ENCODE data around the gene DOCK11.

DOCK11 gene

GRCh38 chrX:118634336-118634735 is 138.7 kb downstream of the DOCK11 start:
- no peak for DNase-seq (ENCODE audit: low read depth)
- no peak overlapping the region for H3K4me3 ChIP-seq (ENCODE audit: low read length)
- no peak for TF ChIP-seq CTCF (IDR thresholded peaks at IDR 0.05; ENCODE audit: insufficient read depth, low read depth, low read length, missing control alignments)

GRCh38 chrX:118637997-118638396 is 142.4 kb downstream of the DOCK11 start:
- no peak overlapping the region for H3K4me3 ChIP-seq (ENCODE audit: low read length)
- peak; percentile 7 for DNase-seq (ENCODE audit: low read depth)
- TF ChIP-seq CTCF (IDR thresholded peaks at IDR 0.05; ENCODE audit: insufficient read depth, low read depth, low read length, missing control alignments), result peak; percentile 25

GRCh38 chrX:118644378-118644777 is 148.8 kb downstream of the DOCK11 start:
- peak; percentile 62 for DNase-seq (ENCODE audit: low read depth)
- TF ChIP-seq CTCF (IDR thresholded peaks at IDR 0.05; ENCODE audit: insufficient read depth, low read depth, low read length, missing control alignments), result peak; percentile 50
- no peak overlapping the region for H3K4me3 ChIP-seq (ENCODE audit: low read length)

- peak; percentile 58 for DNase-seq (ENCODE audit: low read depth)
- no peak overlapping the region for H3K4me3 ChIP-seq (ENCODE audit: low read length)
- TF ChIP-seq CTCF (IDR thresholded peaks at IDR 0.05; ENCODE audit: insufficient read depth, low read depth, low read length, missing control alignments), result no peak
These were observed 157.1 kb downstream of the DOCK11 start for GRCh38 chrX:118652717-118653116.

GRCh38 chrX:118654331-118654730 is 158.7 kb downstream of the DOCK11 start:
- no peak for TF ChIP-seq CTCF (IDR thresholded peaks at IDR 0.05; ENCODE audit: insufficient read depth, low read depth, low read length, missing control alignments)
- no peak overlapping the region for H3K4me3 ChIP-seq (ENCODE audit: low read length)
- DNase-seq (ENCODE audit: low read depth), result peak; percentile 18

- DNase-seq (ENCODE audit: low read depth), result peak; percentile 76
- no peak overlapping the region for H3K4me3 ChIP-seq (ENCODE audit: low read length)
- no peak for TF ChIP-seq CTCF (IDR thresholded peaks at IDR 0.05; ENCODE audit: insufficient read depth, low read depth, low read length, missing control alignments)
These were observed 160.1 kb downstream of the DOCK11 start for GRCh38 chrX:118655561-118656246.

GRCh38 chrX:118657413-118657812 is 161.8 kb downstream of the DOCK11 start:
- TF ChIP-seq CTCF (IDR thresholded peaks at IDR 0.05; ENCODE audit: insufficient read depth, low read depth, low read length, missing control alignments), result no peak

More at GRCh38 chrX:118657413-118657812, 161.8 kb downstream of the DOCK11 start:
- no peak for DNase-seq (ENCODE audit: low read depth)
- H3K4me3 ChIP-seq (ENCODE audit: low read length), result no peak overlapping the region
